ENCODE measurements around the gene KREMEN2. TPM values are rescaled to one million over a fixed set of nuclear protein-coding genes. Genes with fewer than 3 reads are reported as not detected.

KREMEN2 gene
- total and polyA plus RNA-seq, 9 of the 15 experiments (the other 6 are each of a cell fraction or from before 2014, with no cell fraction given): 0.04 to 7.7 (median 1.5) TPM; not detected in 1

GRCh38 chr16:3015865-3016521 lies 51.9 kb downstream of the KREMEN2 start (continued):
- TF ChIP-seq CBFA2T3 (IDR thresholded peaks at IDR 0.05): peak; percentile 60
- no peak for TF ChIP-seq MYC (IDR thresholded peaks at IDR 0.05; ENCODE audit: low read depth, low read length)
- TF ChIP-seq MYC (CRISPR knock-in tag; IDR thresholded peaks at IDR 0.05; ENCODE audit: borderline replicate concordance, low read depth): no peak
- TF ChIP-seq MAX (CRISPR knock-in tag; IDR thresholded peaks at IDR 0.05): peak; percentile 78
- peak; percentile 40; the same call in 1 of the 2 replicates for TF ChIP-seq MGA (IDR thresholded peaks at IDR 0.05)
- TF ChIP-seq FOXK2 (conservative IDR thresholded peaks at IDR 0.05 in 1 of 2, IDR thresholded peaks at IDR 0.05 in 1 of 2; ENCODE audit: low read depth in 2 of 2): 0 out of 4 replicates have a peak, but pooled peaks of 1 of the 2 experiments have one; percentile 20
- TF ChIP-seq ERF (CRISPR knock-in tag; IDR thresholded peaks at IDR 0.05): no peak
- TF ChIP-seq TAL1 (IDR thresholded peaks at IDR 0.05): peak; percentile 18; the same call in 1 of the 2 replicates
- peak; percentile 58; the same call in 1 of the 2 replicates for TF ChIP-seq CTBP1 (IDR thresholded peaks at IDR 0.05; ENCODE audit: borderline replicate concordance)
- TF ChIP-seq ZNF41 (CRISPR knock-in tag; conservative IDR thresholded peaks at IDR 0.05): no peak
- TF ChIP-seq MAFG (tag; conservative IDR thresholded peaks at IDR 0.05): peak; percentile 35; the same call in 1 of the 2 replicates
- TF ChIP-seq DPF2 (IDR thresholded peaks at IDR 0.05): peak; percentile 62
- peak; percentile 26; the same call in 1 of the 2 replicates for TF ChIP-seq L3MBTL2 (IDR thresholded peaks at IDR 0.05)
- TF ChIP-seq ZNF174 (CRISPR knock-in tag; IDR thresholded peaks at IDR 0.05): no peak

All from K562 (cell line).